ENCODE measurements around the gene VPS8.

The VPS8 gene

DNA sequence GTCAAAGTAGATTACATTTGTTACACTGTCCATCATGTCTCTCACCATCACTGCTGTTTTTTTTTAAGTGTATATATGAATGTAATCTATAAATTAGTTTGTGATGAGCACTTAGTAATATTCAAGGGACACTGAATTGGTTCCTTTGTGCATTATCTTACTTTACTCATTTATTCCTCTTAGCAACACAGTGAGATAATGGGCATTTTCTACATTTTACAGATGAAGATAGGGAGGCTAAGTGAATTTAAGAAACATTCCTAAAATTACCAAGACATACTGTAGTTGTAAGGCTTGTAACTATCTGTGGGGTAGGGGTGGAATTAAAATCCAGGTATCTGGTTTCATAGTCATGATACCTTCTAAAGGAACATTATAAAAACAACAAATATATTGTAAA is 33.9 kb downstream of the VPS8 start:
- Histone ChIP-seq H3K9ac (ENCODE audit: low read length) (no peak overlapping the region), H3K79me2 (ENCODE audit: insufficient read depth, low read length) (no peaks in the 10 kb centered on the region), H3K4me3 (ENCODE audit: low read depth, low read length, poor library complexity, severe bottlenecking) (no peak overlapping the region), H3K9me2 (ENCODE audit: low read depth, low read length) (no peaks in the 10 kb centered on the region), H2AFZ (ENCODE audit: low read length) (no peak overlapping the region), H3F3A (ENCODE audit: insufficient read depth, low read length) (no peaks in the 10 kb centered on the region), H4K20me1 (ENCODE audit: insufficient read depth, low read length) (no peaks in the 10 kb centered on the region), H3K27ac (ENCODE audit: low read depth, low read length, poor library complexity, severe bottlenecking) (no peak overlapping the region), H3K4me1 (ENCODE audit: insufficient read depth, low read length, severe bottlenecking) (no peaks in the 10 kb centered on the region), H3K9me3 (ENCODE audit: low read length) (no peaks in the 10 kb centered on the region), H3K27me3 (ENCODE audit: insufficient read depth, low read length) (no peaks in the 10 kb centered on the region), H3K36me3 (ENCODE audit: insufficient read depth, low read length) (peaks cover 6% of the 10 kb centered on the region; the same call in 1 of the 2 replicates), H3K4me2 (ENCODE audit: low read length) (no peak overlapping the region)
- TF ChIP-seq EZH2 (IDR thresholded peaks at IDR 0.05; ENCODE audit: borderline replicate concordance, low read length): no peak
- TF ChIP-seq, protein P1, sequence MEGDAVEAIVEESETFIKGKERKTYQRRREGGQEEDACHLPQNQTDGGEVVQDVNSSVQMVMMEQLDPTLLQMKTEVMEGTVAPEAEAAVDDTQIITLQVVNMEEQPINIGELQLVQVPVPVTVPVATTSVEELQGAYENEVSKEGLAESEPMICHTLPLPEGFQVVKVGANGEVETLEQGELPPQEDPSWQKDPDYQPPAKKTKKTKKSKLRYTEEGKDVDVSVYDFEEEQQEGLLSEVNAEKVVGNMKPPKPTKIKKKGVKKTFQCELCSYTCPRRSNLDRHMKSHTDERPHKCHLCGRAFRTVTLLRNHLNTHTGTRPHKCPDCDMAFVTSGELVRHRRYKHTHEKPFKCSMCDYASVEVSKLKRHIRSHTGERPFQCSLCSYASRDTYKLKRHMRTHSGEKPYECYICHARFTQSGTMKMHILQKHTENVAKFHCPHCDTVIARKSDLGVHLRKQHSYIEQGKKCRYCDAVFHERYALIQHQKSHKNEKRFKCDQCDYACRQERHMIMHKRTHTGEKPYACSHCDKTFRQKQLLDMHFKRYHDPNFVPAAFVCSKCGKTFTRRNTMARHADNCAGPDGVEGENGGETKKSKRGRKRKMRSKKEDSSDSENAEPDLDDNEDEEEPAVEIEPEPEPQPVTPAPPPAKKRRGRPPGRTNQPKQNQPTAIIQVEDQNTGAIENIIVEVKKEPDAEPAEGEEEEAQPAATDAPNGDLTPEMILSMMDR (IDR thresholded peaks at IDR 0.05; ENCODE audit: low read length): no peak

DNA sequence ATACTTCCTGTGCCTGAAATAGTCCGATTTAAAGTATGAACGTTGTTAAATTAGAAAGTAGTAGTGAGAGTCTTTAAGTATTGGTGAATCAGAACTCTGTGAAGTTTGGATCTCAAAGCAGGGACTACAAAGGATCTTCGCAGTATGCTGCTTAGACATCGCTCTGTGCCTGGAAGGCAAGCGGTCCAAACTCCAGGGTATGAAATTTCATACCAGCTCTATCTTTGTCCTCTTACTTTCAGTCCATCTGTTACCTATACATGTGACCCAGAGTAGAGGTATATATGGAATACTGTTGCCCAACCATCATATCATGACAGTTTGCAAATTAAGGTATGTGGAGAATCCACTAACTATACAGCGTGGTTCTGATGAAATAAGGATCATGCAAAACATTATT is 34.5 kb downstream of the VPS8 start:
- Histone ChIP-seq H3K9ac (ENCODE audit: low read length) (no peak overlapping the region), H2AFZ (ENCODE audit: low read length) (no peak overlapping the region), H3K9me3 (ENCODE audit: low read length) (no peaks in the 10 kb centered on the region), H3K4me2 (ENCODE audit: low read length) (no peak overlapping the region), H3K79me2 (ENCODE audit: insufficient read depth, low read length) (no peaks in the 10 kb centered on the region), H3F3A (ENCODE audit: insufficient read depth, low read length) (no peaks in the 10 kb centered on the region), H3K4me3 (ENCODE audit: low read depth, low read length, poor library complexity, severe bottlenecking) (no peak overlapping the region), H3K36me3 (ENCODE audit: insufficient read depth, low read length) (peaks cover 9% of the 10 kb centered on the region; the same call in 1 of the 2 replicates), H3K27ac (ENCODE audit: low read depth, low read length, poor library complexity, severe bottlenecking) (no peak overlapping the region), H3K4me1 (ENCODE audit: insufficient read depth, low read length, severe bottlenecking) (no peaks in the 10 kb centered on the region), H3K9me2 (ENCODE audit: low read depth, low read length) (no peaks in the 10 kb centered on the region), H4K20me1 (ENCODE audit: insufficient read depth, low read length) (no peaks in the 10 kb centered on the region), H3K27me3 (ENCODE audit: insufficient read depth, low read length) (no peaks in the 10 kb centered on the region)
- no peak for TF ChIP-seq EZH2 (IDR thresholded peaks at IDR 0.05; ENCODE audit: borderline replicate concordance, low read length)
- TF ChIP-seq, protein P1 (IDR thresholded peaks at IDR 0.05; ENCODE audit: low read length): no peak

DNA sequence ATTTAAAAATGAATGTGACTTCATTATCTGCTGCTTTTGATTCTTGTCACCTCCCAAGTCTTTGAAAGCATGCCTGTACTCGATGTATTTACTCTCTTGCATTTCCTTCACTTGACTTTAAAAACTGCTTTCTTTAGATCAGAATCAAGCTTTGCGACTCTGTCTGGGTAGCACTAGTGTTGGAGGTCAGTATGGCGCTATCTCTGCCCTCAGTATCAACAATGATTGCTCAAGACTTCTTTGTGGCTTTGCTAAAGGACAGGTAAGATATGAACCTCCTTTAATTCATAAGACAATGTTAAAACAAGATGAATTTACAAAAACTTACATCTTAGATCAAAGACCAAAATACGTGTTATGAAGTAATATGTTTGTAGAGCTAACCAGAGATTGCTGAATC is 37.0 kb downstream of the VPS8 start:
- peaks cover 24% of the 10 kb centered on the region for H3K36me3 ChIP-seq (ENCODE audit: insufficient read depth, low read length)
- H2AFZ ChIP-seq (ENCODE audit: low read length): no peak overlapping the region
- H3K27ac ChIP-seq (ENCODE audit: low read depth, low read length, poor library complexity, severe bottlenecking): no peak overlapping the region
- H3F3A ChIP-seq (ENCODE audit: insufficient read depth, low read length): no peaks in the 10 kb centered on the region
- H3K4me2 ChIP-seq (ENCODE audit: low read length): no peak overlapping the region
- H3K4me3 ChIP-seq (ENCODE audit: low read depth, low read length, poor library complexity, severe bottlenecking): no peak overlapping the region
- no peaks in the 10 kb centered on the region for H3K9me2 ChIP-seq (ENCODE audit: low read depth, low read length)
- H4K20me1 ChIP-seq (ENCODE audit: insufficient read depth, low read length): no peaks in the 10 kb centered on the region
- no peak for TF ChIP-seq EZH2 (IDR thresholded peaks at IDR 0.05; ENCODE audit: borderline replicate concordance, low read length)
- TF ChIP-seq, protein P1 (IDR thresholded peaks at IDR 0.05; ENCODE audit: low read length): no peak
- no peaks in the 10 kb centered on the region for H3K9me3 ChIP-seq (ENCODE audit: low read length)
- H3K27me3 ChIP-seq (ENCODE audit: insufficient read depth, low read length): no peaks in the 10 kb centered on the region
- no peak overlapping the region for H3K9ac ChIP-seq (ENCODE audit: low read length)
- no peaks in the 10 kb centered on the region for H3K79me2 ChIP-seq (ENCODE audit: insufficient read depth, low read length)
- no peaks in the 10 kb centered on the region for H3K4me1 ChIP-seq (ENCODE audit: insufficient read depth, low read length, severe bottlenecking)

All from OCI-LY1 (cell line).